Measurements from ENCODE around the gene KLK5. TPM values are rescaled to one million over a fixed set of nuclear protein-coding genes. Genes with fewer than 3 reads are reported as not detected.
"Not testable (repeated sequence)": the region's sequence is repeated elsewhere in the genome, so short reads cannot be mapped to it uniquely, and the experiment has no call there.

Gene KLK5, protein sequence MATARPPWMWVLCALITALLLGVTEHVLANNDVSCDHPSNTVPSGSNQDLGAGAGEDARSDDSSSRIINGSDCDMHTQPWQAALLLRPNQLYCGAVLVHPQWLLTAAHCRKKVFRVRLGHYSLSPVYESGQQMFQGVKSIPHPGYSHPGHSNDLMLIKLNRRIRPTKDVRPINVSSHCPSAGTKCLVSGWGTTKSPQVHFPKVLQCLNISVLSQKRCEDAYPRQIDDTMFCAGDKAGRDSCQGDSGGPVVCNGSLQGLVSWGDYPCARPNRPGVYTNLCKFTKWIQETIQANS
- not detected in 2 replicates for total RNA-seq

DNA sequence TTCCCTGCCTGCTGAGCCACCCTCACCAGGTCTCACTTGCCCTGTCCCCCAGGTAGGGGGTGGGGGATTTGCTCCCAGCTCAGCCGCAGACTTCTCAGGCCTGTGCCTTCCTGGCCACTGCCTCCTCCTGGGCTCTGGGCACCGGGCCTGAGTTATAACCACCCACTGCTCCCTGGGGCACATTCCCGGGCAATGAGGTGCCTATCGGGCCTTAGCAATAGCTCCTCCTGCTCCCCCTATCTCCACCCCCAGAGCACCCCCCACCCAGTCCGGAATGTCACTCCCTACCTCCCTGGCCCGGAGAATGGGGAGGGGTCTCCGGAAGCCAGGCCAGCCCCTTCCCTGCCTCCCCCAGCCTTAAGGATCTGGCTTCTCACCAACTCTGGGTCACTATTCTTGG, at the start of gene KLK5:
Gene KLK5 (minus strand): TSS at position 129 of the 400 bp plus-strand sequence. CDS start 381 bp downstream, outside the sequence.
- DNase-seq: no peak

DNA sequence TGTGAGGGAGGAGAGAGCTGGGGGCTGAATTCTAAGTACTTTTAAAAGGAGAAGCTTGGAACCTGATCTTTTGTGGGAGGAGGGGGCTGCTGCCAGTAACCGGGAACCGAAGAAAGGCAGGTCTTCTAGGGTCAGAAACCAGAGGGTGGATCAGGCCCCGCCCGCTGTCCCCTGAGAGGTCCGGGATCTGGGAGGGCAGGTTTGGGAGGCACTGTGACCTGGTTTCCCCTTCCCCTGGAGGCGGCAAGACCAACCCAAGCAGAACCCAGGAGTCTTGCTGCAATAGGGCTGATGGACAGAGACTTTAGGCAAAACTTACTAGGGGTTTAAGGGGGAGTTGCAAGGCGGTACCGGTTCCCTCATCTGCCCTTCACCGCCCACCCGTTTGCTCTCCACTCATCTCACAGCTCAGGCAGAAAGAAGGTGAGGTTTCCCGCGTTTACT, 49.3 kb upstream of the KLK5 start:
- DNase-seq: no peak

DNA sequence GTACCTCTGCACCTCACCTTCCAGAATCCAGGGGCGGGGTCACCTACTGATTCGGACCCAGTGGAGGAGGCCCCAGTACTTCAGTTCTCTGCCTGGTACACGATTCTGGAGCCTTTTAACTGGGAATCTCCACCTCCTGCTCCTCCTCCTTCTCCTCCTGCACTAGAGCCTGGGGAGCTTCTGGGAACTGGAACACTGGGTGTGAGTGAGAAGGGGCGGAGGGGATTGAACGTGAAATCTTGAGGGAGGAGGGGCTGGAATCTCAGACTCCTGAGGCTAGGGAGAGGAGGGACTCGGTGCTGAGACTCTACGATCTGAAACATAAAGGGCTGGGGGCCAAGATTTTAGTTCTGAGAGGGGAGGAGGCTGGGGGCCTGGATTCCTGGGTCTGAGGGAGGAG, 48.7 kb upstream of the KLK5 start, which contains the start of gene KLK8:
Gene KLK8 (minus strand): TSS at position 90 of the 400 bp plus-strand sequence. CDS start 437 bp downstream, outside the sequence.
- DNase-seq: no peak

DNA sequence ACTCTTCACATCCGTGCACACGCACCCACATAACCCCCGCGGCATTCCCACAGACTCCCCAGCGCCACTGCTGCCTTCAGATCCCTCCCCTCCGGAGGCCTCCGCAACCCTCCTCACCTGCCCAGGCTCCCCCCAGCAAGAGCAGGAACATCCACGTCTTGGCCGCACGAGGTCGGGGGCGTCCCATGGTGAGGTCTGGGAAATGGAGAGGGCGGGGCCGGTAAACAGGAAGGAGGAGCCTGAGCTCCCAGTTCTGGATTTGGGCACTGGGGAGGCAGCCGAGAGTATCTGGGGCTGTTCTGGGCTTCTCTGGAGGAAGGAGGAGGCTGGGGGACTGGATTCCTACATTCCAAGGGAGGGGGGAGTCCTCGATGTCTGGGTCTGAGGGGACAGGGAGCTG, 48.1 kb upstream of the KLK5 start:
- DNase-seq: no peak

DNA sequence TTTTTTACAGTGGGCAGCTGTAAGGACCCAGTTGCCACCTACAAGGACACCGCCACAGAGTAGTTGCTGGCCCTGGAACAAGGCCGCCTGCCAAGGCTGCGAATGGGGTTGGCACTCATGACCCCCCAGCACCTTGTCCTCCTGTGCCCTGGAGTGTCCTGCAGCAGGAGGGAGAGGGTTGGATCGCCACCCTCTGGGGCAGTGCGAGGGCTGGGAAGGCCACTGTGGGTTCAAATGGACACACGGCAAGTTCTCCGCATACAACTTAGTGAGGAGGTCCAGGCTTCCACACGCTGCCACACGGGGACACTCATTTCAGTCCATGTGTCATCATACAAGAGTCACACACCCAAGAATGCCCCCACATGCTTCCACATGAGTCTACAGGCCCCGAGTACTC, 47.6 kb upstream of the KLK5 start:
- DNase-seq: no peak

DNA sequence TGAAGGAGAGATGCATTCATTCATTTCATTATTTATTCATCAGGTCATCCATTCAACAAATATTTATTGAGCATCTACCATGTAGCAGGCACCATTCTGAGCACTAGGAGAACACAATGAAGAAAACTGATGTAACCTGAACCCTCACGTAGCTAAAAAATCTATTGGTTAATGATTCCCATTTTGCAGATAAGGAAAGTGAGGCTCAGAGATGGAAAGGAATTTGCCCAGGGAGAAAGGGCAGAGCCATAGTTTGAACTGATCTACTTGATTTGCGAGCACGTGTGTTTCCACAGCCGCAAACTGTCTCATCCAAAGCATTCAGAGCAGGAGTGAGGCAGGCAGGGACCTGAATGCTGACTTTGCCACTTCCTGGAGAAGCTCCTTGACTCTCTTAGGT, 45.8 kb upstream of the KLK5 start:
- DNase-seq: no peak

DNA sequence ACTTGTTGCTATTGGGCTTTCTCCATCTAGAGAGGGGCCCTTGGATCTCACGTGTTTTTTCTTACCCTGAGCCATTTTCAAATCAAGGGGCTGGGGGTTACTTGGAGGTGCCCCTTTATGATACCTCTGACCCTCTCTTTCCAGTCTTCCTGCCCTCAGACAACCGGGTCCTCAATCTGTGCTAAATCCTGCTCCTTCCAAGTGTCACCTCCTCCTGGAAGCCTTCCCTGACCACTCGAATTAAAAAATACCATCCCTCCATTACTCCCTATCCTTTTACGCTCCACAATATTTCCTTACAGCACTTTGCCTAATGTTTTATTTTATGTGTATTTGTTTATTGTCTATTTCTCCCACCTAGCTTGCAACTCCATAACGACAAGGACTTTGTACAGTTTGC, 45.2 kb upstream of the KLK5 start:
- DNase-seq: no peak

DNA sequence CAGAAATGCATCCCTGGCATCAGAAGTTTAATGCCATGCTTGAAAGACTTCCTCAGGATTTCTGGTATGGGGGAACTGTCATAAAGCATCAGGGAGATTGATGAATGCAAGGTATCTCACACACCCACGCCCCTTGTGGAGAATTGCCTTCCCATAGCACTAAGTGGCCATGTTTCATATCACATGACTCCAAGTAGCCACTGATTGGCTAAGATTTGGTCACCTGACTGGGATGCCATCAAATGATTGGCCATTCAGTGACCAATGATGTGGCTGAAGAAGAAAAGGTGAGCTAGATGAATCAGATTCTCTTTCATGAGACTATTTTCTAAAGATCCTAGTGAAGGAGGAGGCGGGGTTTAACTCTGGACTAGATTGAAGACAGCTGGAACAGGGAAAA, 41.3 kb upstream of the KLK5 start:
- DNase-seq: peak; percentile 8

DNA sequence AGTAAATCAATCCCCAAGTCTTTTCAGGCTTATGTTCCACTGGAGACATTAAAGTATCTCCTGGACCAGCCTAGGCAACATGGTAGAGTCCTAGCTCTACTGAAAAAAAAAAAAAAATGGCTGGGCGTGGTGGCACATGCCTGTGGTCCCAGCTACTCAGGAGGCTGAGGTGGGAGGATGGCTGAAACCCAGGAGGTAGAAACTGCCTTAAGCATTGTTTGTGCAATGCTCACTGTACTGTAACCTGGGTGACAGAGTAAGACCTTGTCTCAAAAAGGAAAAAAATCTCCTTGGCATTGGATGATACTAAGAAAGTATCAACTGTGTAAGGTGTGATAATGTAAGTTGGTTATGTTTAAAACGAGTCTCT, 39.8 kb upstream of the KLK5 start:
- DNase-seq: no peak

DNA sequence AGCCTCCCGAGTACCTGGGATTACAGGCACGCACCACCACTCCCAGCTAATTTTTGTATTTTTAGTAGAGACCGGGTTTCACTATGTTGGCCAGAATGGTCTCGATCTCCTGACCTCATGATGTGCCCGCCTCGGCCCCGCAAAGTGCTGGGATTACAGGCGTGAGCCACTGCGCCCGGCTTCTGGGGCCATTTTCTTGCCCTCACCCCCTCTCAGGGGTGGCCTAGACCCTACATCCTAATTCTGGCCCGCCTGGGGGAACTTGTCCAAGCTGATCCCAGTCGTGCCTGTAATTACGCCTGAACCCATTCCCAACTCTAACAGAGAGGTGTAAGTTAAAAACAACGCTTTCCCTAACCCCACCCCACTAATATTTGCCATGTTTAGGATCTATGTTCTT, 31.6 kb upstream of the KLK5 start:
- not testable (repeated sequence) for DNase-seq

DNA sequence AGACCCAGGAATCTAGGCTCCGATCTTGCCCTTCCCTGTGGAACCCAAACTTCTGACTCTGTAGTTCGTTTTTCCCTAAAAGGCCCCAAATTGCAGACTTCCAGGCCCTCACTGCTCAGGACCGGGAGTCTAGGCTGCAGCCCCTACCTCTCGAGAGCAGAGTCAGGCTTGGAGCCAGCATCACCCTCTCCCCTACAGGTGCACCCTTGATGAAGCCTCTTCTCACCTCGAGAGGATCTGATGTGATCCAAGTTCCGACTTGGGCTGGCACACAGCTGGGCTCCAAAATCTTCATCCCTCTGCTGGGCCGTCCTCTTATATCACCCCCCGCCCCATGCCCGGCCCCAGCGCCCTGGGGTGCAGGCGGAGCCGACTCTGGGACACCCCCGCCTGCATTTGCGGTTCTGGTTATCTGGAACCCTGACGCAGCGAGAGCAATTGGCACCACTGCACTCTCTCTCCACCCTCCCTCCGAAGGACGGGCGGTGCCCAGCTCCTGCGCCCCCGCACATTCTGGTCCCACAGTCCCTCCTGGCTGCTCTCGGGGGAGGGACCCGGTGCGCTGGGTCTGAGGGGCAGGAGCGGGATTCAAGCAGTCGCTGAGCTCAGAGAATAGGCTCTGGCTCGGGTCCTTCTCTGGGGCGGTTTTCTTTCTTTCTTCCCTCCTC, 30.9 kb upstream of the KLK5 start, which contains the start of gene KLK7:
Gene KLK7 (minus strand): TSS at position 293 of the 668 bp plus-strand sequence. CDS start 1,518 bp downstream, outside the sequence.
- no peak for DNase-seq

DNA sequence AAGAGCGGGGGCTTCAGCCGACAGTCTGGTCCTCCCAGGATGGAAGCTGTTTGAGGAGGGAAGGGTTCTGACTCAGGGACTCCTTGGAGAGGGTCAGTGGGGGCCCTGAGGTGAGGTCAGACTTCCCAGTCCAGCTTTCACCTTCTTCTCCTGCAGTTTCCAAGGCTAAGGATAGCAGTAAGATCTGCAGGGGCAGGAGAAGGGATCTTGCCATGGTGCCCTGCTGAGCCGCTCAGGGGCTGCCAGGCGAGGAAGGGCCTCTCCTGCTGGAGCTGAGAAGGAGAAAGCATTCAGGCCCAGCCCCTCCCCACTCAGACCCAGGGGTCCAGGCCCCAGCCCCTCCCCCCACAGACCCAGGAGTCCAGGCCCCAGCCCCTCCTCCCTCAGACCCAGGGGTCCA, 29.3 kb upstream of the KLK5 start:
- no peak for DNase-seq

DNA sequence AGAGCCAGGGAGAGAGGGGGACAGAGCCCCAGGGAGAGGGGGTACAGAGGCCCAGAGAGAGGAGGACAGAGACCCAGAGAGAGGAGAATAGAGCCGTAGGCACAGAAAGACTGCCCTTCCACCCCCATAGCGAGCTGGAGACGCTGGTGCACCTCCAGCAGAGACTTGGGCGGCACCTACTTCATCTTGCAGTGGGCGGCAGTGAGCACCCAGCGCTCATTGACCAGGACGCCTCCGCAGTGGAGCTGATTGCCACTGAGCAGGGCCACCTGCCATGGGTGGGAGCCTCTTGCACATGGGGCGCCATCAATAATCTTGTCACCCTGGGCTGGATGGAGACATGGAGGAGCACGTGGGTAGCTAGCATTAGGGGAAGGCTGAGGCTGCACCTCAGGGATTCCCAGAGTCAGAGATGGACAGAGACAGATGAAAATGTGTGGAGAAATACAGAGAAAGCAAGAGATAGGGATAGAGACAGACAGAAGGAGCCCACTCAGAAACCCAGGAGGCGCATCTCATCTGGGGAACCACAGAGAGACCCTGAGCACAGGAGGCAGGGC, 28.8 kb upstream of the KLK5 start:
- no peak for DNase-seq

DNA sequence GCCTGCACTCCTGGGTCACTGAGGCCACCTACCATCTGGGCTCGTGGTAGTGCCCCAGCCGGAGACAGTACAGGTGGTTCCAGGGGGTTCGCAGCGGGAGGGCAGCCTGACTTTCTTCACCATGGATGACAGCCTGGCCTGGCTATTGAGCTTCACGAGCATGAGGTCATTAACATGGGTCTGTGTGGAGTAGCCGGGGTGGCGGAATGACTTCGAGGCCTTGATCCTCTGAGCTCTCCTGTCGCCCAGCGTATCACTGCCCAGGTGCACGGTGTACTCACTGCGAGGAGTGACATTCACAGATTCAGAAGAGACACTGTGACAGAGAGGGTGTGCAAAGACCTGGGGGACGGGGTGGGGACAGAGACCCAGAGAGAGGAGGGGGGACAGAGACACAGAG, 27.4 kb upstream of the KLK5 start:
- no peak for DNase-seq

DNA sequence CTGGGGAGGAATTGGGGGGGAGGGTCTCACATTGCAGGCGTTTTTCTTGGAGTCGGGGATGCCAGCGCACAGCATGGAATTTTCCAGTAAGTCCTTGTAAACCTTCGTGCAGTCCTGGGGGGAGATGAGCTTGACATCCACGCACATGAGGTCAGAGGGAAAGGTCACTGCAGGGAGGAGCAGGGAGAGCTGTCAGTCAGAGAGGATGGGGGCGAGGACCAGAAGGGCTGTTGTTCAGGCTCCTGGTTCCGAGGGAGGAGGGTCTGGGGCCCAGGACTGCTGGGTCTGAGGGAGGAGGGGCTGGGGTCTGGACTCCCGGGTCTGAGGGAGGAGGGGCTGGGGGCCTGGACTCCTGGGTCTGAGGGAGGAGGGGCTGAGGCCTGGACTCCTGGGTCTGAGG, 26.9 kb upstream of the KLK5 start:
- DNase-seq: no peak

DNA sequence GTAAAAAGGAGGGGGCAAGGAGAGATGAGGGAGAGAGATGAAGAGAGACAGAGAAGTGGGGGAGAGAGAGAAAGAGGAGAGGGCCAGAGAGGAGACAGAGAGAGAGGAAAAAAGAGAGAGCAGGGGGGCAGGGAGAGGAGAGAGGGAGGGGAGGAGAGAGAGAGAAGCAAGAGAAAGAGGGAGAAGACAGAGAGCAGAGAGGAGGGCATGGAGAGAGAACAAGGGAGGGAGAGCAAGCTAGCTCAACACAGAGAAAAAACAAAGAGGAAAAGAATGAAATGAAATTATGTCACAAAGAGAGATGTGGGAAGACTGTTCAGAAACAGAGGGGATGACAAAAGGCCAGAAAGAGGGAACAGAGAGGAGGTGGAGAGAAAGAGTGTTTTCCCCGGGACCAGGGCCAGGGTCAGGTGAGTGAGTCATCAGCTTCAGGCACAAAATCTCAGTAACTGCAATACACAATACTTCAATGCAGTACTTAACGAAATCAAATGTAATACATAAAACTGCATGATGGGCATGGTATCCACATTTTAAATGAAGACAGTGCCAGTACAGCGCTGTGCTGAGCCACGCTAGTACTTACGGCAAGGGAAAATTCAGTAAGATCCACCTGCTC, 26.0 kb upstream of the KLK5 start:
- DNase-seq: no peak

DNA sequence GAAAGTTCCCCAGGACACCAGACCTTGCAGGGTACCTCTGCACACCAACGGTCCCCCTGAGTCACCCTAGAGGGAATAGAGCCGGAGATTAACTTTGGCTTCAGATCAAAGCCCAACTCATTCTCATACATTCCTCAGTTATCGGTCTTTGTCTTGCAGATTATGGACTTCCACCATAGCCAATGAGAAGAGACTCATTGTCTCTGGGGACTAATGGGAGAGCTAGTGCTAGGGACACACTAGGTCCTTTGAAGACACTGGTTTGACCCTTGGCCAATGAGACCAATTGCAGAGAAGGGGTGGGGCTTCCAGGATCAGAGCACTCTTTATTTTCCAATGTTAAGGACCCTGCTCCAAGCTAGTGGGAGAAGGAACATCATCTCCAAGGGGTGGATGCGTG, 24.8 kb upstream of the KLK5 start:
- DNase-seq: no peak

DNA sequence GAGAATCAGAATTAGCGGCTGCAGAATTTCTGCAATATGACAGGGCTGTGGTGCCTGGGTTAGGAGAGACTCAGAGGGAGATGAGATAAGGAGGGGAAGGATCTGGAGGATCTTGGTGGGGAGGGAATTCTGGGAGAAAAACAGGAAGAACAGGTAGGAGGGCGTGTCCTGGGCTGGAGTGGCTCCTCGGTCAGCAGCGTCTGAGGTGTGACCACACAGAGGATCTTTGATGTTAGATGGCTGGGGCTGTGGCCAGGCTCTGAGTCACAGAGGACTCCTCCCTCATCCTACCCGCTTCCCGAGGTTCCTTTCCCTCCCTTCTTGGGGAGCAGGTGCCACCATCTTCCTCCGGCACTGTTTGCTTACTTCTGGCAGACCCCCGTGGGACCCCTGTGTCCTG, 22.9 kb upstream of the KLK5 start:
- DNase-seq: no peak

DNA sequence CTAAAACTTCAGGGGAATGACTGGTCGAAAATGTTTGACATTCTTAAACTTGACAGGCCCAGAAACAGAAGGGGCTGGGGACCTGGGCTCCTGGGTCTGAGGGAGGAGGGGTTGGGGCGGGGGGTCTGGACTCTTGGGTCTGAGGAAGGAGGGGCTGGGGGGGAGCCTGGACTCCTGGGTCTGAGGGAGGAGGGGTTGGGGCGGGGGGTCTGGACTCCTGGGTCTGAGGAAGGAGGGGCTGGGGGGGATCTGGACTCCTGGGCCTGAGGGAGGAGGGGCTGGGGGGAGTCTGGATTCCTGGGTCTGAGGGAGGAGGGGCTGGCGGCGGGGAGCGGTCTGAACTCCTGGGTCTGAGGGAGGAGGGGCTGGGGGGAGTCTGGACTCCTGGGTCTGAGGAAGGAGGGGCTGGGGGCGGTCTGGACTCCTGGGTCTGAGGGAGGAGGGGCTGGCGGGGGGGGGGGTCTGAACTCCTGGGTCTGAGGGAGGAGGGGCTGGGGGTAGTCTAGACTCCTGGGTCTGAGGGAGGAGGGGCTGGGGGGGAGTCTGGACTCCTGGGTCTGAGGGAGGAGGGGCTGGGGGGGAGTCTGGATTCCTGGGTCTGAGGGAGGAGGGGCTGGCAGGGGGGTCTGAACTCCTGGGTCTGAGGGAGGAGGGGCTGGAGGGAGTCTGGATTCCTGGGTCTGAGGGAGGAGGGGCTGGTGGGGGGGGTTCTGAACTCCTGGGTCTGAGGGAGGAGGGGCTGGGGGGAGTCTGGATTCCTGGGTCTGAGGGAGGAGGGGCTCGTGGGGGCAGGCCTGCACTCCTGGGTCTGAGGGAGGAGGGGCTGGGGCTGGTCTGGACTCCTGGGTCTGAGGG, 22.1 kb upstream of the KLK5 start:
- DNase-seq: no peak

DNA sequence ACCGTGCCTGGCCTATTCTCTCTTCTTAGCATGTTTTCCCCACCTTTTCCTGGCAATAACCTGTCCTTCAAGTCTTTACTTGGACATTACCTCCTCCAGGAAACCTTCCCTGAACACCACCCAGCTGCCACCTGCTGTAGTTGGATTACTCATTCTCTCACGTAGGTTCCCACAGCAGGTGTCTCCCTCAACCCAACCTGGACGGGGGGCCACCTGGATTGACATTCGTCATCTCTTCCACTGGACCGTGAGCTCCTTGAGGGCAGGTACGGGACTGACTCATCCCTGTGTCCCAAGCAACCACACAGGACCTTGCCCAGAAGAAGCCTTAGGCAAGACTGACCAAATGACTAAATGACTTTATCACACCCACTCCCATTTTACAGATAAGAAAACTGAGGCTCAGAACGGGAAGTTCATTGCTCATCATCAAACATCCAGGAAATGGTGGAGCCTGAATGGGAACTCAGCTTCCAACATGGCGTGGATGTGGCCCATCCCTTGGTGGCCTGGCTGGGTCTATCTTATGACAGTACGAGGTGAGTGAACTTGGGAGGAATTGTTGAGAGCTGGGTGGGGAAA, 20.0 kb upstream of the KLK5 start:
- DNase-seq: no peak

DNA sequence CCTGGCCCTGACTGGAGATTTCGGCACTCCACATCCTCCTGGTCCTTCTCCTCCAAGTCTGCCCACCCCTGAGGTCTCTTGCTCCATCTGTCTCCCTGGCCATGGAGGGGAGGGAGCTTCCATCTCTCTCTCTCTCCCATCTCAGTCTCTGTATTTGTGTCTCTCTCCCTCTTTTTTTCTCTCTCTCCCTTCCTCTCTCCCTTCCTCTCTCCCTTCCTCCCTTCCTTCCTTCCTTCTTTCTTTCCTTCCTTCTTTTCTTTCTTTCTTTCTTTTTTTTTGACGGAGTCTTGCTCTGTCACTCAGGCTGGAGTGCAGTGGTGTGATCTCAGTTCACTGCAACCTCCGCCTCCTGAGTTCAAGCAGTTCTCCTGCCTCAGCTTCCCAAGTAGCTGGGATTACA, 17.0 kb upstream of the KLK5 start:
- DNase-seq: not testable (repeated sequence)

DNA sequence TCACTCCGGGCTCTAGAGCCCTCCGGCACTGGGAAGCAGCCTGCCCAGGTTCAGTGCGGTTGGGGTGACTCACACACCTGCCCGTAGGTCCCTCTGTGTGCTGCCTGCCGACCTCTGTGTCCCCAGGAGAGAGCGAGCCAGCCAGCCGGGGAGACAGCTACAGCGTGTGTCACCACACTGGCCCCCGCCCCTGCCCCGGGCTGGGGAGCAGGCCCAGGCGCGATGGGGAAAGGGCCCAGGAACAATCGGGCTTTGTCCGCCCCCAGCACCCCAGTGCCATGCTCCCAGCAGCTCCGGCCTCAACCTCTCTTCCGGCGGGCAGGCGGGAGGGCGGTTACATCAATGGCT, 16.5 kb upstream of the KLK5 start, which contains the start of gene KLK6:
Gene KLK6 (minus strand): TSS at position 179 of the 348 bp plus-strand sequence. CDS start 1,487 bp downstream, outside the sequence.
- no peak for DNase-seq
